ENCODE results near the gene ARHGAP33.

ARHGAP33 gene

GRCh38 chr19:35776102-35776788 is 881 bp downstream of the ARHGAP33 start:
- Histone ChIP-seq H2AFZ (ENCODE audit: low read length) (peak overlapping the region; percentile 82), H3K9ac (ENCODE audit: low read depth, low read length, poor library complexity, severe bottlenecking) (peak overlapping the region; percentile 85)
- no peak for TF ChIP-seq CTCF (conservative IDR thresholded peaks at IDR 0.05; ENCODE audit: low read length)
- TF ChIP-seq EZH2phosphoT487 (IDR thresholded peaks at IDR 0.05; ENCODE audit: borderline replicate concordance) = no peak

GRCh38 chr19:35777086-35777841 is 1.9 kb downstream of the ARHGAP33 start:
- Histone ChIP-seq H3K9me2 (replicated peaks; ENCODE audit: low read depth, low read length) (no peaks in the 10 kb centered on the region), H3K4me3 (ENCODE audit: low read length, poor library complexity, severe bottlenecking) (peak overlapping the region; percentile 96), H3K9me3 (ENCODE audit: insufficient read depth, low read depth, low read length) (no peaks in the 10 kb centered on the region), H3K36me3 (ENCODE audit: insufficient read depth, low read length) (peaks cover 16% of the 10 kb centered on the region; the same call in 1 of the 2 replicates), H3K9ac (ENCODE audit: low read depth, low read length, poor library complexity, severe bottlenecking) (peak overlapping the region; percentile 85), H2AFZ (ENCODE audit: low read length) (no peak overlapping the region), H4K20me1 (ENCODE audit: insufficient read depth, low read length, poor library complexity, severe bottlenecking) (peaks cover 11% of the 10 kb centered on the region), H3K4me1 (ENCODE audit: insufficient read depth, low read length, poor library complexity, severe bottlenecking) (peaks cover 28% of the 10 kb centered on the region), H3F3A (ENCODE audit: low read depth) (no peaks in the 10 kb centered on the region), H3K79me2 (ENCODE audit: insufficient read depth, low read length) (peaks cover 39% of the 10 kb centered on the region), H3K4me2 (ENCODE audit: low read depth, low read length, poor library complexity, severe bottlenecking) (peak overlapping the region; percentile 95), H3K27me3 (ENCODE audit: insufficient read depth, low read length, poor library complexity, severe bottlenecking) (no peaks in the 10 kb centered on the region)
- TF ChIP-seq EZH2phosphoT487 (IDR thresholded peaks at IDR 0.05; ENCODE audit: borderline replicate concordance) = no peak
- no peak for TF ChIP-seq CTCF (conservative IDR thresholded peaks at IDR 0.05; ENCODE audit: low read length)

More at GRCh38 chr19:35776102-35776788, 881 bp downstream of the ARHGAP33 start:
- H3F3A ChIP-seq (ENCODE audit: low read depth) = no peaks in the 10 kb centered on the region
- H3K9me2 ChIP-seq (replicated peaks; ENCODE audit: low read depth, low read length) = no peaks in the 10 kb centered on the region
- H3K79me2 ChIP-seq (ENCODE audit: insufficient read depth, low read length) = peaks cover 39% of the 10 kb centered on the region
- H3K4me1 ChIP-seq (ENCODE audit: insufficient read depth, low read length, poor library complexity, severe bottlenecking) = peaks cover 28% of the 10 kb centered on the region
- no peaks in the 10 kb centered on the region for H3K27me3 ChIP-seq (ENCODE audit: insufficient read depth, low read length, poor library complexity, severe bottlenecking)
- peaks cover 11% of the 10 kb centered on the region; the same call in 1 of the 2 replicates for H3K36me3 ChIP-seq (ENCODE audit: insufficient read depth, low read length)
- H4K20me1 ChIP-seq (ENCODE audit: insufficient read depth, low read length, poor library complexity, severe bottlenecking) = peaks cover 11% of the 10 kb centered on the region
- peak overlapping the region; percentile 95 for H3K4me2 ChIP-seq (ENCODE audit: low read depth, low read length, poor library complexity, severe bottlenecking)
- no peaks in the 10 kb centered on the region for H3K9me3 ChIP-seq (ENCODE audit: insufficient read depth, low read depth, low read length)
- peak overlapping the region; percentile 96 for H3K4me3 ChIP-seq (ENCODE audit: low read length, poor library complexity, severe bottlenecking)

- H3K4me1 ChIP-seq (ENCODE audit: insufficient read depth, low read length, poor library complexity, severe bottlenecking) = peaks cover 28% of the 10 kb centered on the region
- peak overlapping the region; percentile 85 for H3K9ac ChIP-seq (ENCODE audit: low read depth, low read length, poor library complexity, severe bottlenecking)
- H3K9me2 ChIP-seq (replicated peaks; ENCODE audit: low read depth, low read length) = no peaks in the 10 kb centered on the region
- no peaks in the 10 kb centered on the region for H3K27me3 ChIP-seq (ENCODE audit: insufficient read depth, low read length, poor library complexity, severe bottlenecking)
- H3K9me3 ChIP-seq (ENCODE audit: insufficient read depth, low read depth, low read length) = no peaks in the 10 kb centered on the region
- peaks cover 22% of the 10 kb centered on the region; the same call in 1 of the 2 replicates for H3K36me3 ChIP-seq (ENCODE audit: insufficient read depth, low read length)
- peaks cover 11% of the 10 kb centered on the region for H4K20me1 ChIP-seq (ENCODE audit: insufficient read depth, low read length, poor library complexity, severe bottlenecking)
- no peak overlapping the region for H2AFZ ChIP-seq (ENCODE audit: low read length)
- peaks cover 39% of the 10 kb centered on the region for H3K79me2 ChIP-seq (ENCODE audit: insufficient read depth, low read length)
- TF ChIP-seq EZH2phosphoT487 (IDR thresholded peaks at IDR 0.05; ENCODE audit: borderline replicate concordance) (no peak), CTCF (conservative IDR thresholded peaks at IDR 0.05; ENCODE audit: low read length) (no peak)
- peak overlapping the region; percentile 96 for H3K4me3 ChIP-seq (ENCODE audit: low read length, poor library complexity, severe bottlenecking)
- H3K4me2 ChIP-seq (ENCODE audit: low read depth, low read length, poor library complexity, severe bottlenecking) = peak overlapping the region; percentile 95
- no peaks in the 10 kb centered on the region for H3F3A ChIP-seq (ENCODE audit: low read depth)
Measured at GRCh38 chr19:35777961-35778360, 2.6 kb downstream of the ARHGAP33 start.

Measured in Loucy (cell line).